HepG2 (cell line): ENCODE results near the gene CTDNEP1. TPM values are rescaled to one million over a fixed set of nuclear protein-coding genes. Genes with fewer than 3 reads are reported as not detected.

Experiments used
- HIVEP1 ChIP-seq: sonication (generic); formaldehyde crosslinking; IDR thresholded peaks from 2 replicates; pipeline ENCODE4 v1.4.0; 2020; ENCODE audit warnings: mild to moderate bottlenecking, missing genetic modification reagents
- HOXA3 ChIP-seq: sonication (generic); formaldehyde crosslinking; IDR thresholded peaks from 2 replicates; pipeline ENCODE4 v1.5.0; 2020; ENCODE audit warnings: missing genetic modification reagents
- MAFF ChIP-seq: IDR thresholded peaks from 2 replicates; pipeline ENCODE4 v1.6.1; 2011; ENCODE audit warnings: low read depth, low read length, improper control_type of control experiment
- MAFK ChIP-seq, 2 experiments: IDR thresholded peaks in 1 of 2; conservative IDR thresholded peaks in 1 of 2; 2 replicates each; pipeline ENCODE4 v1.6.1; 2011; ENCODE audit warnings: improper control_type of control experiment in 2 of 2, low read length in 2 of 2
- MBD4 ChIP-seq: IDR thresholded peaks from 2 replicates; pipeline ENCODE4 v1.6.1; 2012; ENCODE audit warnings: low read length, inconsistent platforms, borderline replicate concordance
- RBM22 ChIP-seq: fragments of 200-400 bp; formaldehyde crosslinking; optimal IDR thresholded peaks from 2 replicates; pipeline ENCODE3; 2017; ENCODE audit warnings: mild to moderate bottlenecking, low read length, moderate library complexity
- SP1 ChIP-seq, 2 experiments: fragments of 450-650 bp in 1 of 2; sonication (generic) in 1 of 2; formaldehyde crosslinking in 1 of 2; IDR thresholded peaks; 2 replicates each; pipeline versions ENCODE4 v1.4.0 to v1.6.1; 2016 to 2020; ENCODE audit warnings: missing genetic modification reagents in 1 of 2
- TBL1XR1 ChIP-seq: fragments of 150-350 bp; IDR thresholded peaks from 2 replicates; pipeline ENCODE4 v1.6.1; 2014; ENCODE audit warnings: borderline replicate concordance, low read length; ENCODE audit not compliant: partially characterized antibody
- TCF7L2 ChIP-seq: IDR thresholded peaks from 2 replicates; pipeline ENCODE4 v1.6.1; 2011; ENCODE audit warnings: mild to moderate bottlenecking, low read depth, low read length, moderate library complexity
- ZBTB21 ChIP-seq: sonication (generic); formaldehyde crosslinking; IDR thresholded peaks from 2 replicates; pipeline ENCODE4 v1.4.0; 2020; ENCODE audit warnings: missing genetic modification reagents
- ZMYM4 ChIP-seq: sonication (generic); formaldehyde crosslinking; IDR thresholded peaks from 2 replicates; pipeline ENCODE4 v1.8.1; 2023; ENCODE audit warnings: mild to moderate bottlenecking, missing genetic modification reagents
- ZNF17 ChIP-seq: sonication (generic); formaldehyde crosslinking; IDR thresholded peaks from 2 replicates; pipeline ENCODE4 v1.5.0; 2020; ENCODE audit warnings: mild to moderate bottlenecking, missing genetic modification reagents
- ZNF225 ChIP-seq: sonication (generic); formaldehyde crosslinking; IDR thresholded peaks from 2 replicates; pipeline ENCODE4 v1.4.0; 2020; ENCODE audit warnings: mild to moderate bottlenecking, missing genetic modification reagents
- ZNF230 ChIP-seq: sonication (generic); formaldehyde crosslinking; IDR thresholded peaks from 2 replicates; pipeline ENCODE4 v1.4.0; 2020; ENCODE audit warnings: mild to moderate bottlenecking, missing genetic modification reagents
- ZNF382 ChIP-seq: sonication (generic); formaldehyde crosslinking; IDR thresholded peaks from 2 replicates; pipeline ENCODE4 v1.5.0; 2020; ENCODE audit warnings: missing genetic modification reagents, mild to moderate bottlenecking, borderline replicate concordance
- ZNF883 ChIP-seq: sonication (generic); formaldehyde crosslinking; IDR thresholded peaks from 2 replicates; pipeline ENCODE4 v1.5.1; 2020; ENCODE audit warnings: mild to moderate bottlenecking, missing genetic modification reagents; ENCODE audit errors: not compliant biosample characterization
- ZSCAN21 ChIP-seq: sonication (generic); formaldehyde crosslinking; IDR thresholded peaks from 2 replicates; pipeline ENCODE4 v1.8.0; 2022; ENCODE audit warnings: mild to moderate bottlenecking, missing genetic modification reagents, moderate library complexity, borderline replicate concordance
- polyA plus RNA-seq, 8 experiments: library from polyadenylated mRNA; depleted of rRNA in 3 of 8; stranded (reverse) in 7 of 8; unstranded in 1 of 8; fragments of >200 nt; fragmentation: Illumina TruSeq in 4 of 8; extraction: Trizol in 4 of 8; gene quantifications; 2 replicates each; pipeline versions ENCODE4 v1.2.1 to v1.2.3, GENCODE V29; 2011 to 2016; ENCODE audit warnings: low read depth in 4 of 8, missing spikeins in 1 of 8, mixed read lengths in 1 of 8; ENCODE audit not compliant: insufficient read depth in 1 of 8
- total RNA-seq, 5 experiments: library from RNA; depleted of rRNA; stranded (reverse); fragments of >200 nt; fragmentation: Illumina TruSeq; extraction: Trizol; gene quantifications; 2 replicates each; pipeline ENCODE4 v1.2.3, GENCODE V29; 2016; ENCODE audit warnings: low read depth in 1 of 5
- TF ChIP-seq, protein P1 (sequence below): sonication (generic); formaldehyde crosslinking; IDR thresholded peaks from 2 replicates; pipeline ENCODE4 v1.4.0; 2020; ENCODE audit warnings: low read depth, mild to moderate bottlenecking, missing genetic modification reagents
- TF ChIP-seq, protein P2 (sequence below): sonication (generic); formaldehyde crosslinking; IDR thresholded peaks from 2 replicates; pipeline ENCODE4 v1.5.0; 2020; ENCODE audit warnings: missing genetic modification reagents
- TF ChIP-seq, protein P3 (sequence below): sonication (generic); formaldehyde crosslinking; IDR thresholded peaks from 2 replicates; pipeline ENCODE4 v1.8.1; 2022; ENCODE audit warnings: low read depth, mild to moderate bottlenecking, missing genetic modification reagents
- TF ChIP-seq, protein P4 (sequence below): sonication (generic); formaldehyde crosslinking; IDR thresholded peaks from 2 replicates; pipeline ENCODE4 v1.4.0; 2020; ENCODE audit warnings: mild to moderate bottlenecking, missing genetic modification reagents
- TF ChIP-seq, protein P5 (sequence below): sonication (generic); formaldehyde crosslinking; IDR thresholded peaks from 2 replicates; pipeline ENCODE4 v1.4.0; 2020; ENCODE audit warnings: missing genetic modification reagents

CTDNEP1 gene
- total and polyA plus RNA-seq, 2 of the 13 experiments (the other 11 are each of a cell fraction or from before 2014, with no cell fraction given): 19.8 to 118 TPM

DNA sequence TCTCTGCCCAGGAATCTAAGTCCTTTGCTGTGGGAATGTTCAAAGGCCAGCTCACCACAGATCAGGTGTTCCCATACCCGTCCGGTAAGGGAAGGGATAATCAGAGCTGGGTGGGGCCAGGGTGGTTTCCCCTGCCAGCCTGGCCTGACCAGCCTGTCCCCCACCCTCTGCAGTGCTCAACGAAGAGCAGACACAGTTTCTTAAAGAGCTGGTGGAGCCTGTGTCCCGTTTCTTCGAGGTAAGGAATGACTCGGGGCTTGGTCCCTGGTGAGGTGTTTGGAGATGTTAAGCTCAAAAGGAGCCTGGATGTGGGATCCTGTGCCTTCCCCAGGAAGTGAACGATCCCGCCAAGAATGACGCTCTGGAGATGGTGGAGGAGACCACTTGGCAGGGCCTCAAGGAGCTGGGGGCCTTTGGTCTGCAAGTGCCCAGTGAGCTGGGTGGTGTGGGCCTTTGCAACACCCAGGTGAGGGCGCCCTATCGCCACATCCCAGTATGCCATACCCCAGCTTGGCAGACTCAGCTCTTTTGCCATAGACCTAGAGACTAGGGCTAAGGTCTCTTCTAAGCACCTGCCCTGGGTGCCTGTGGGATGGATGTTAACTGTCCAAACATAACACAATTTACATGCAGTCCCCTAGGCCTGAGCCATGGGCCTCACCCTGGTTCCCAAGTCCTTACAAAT lies 30.8 kb downstream of the CTDNEP1 start (continued):
- TF ChIP-seq, protein P1, sequence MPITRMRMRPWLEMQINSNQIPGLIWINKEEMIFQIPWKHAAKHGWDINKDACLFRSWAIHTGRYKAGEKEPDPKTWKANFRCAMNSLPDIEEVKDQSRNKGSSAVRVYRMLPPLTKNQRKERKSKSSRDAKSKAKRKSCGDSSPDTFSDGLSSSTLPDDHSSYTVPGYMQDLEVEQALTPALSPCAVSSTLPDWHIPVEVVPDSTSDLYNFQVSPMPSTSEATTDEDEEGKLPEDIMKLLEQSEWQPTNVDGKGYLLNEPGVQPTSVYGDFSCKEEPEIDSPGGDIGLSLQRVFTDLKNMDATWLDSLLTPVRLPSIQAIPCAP (CRISPR knock-in tag): no peak
- TF ChIP-seq, protein P2, sequence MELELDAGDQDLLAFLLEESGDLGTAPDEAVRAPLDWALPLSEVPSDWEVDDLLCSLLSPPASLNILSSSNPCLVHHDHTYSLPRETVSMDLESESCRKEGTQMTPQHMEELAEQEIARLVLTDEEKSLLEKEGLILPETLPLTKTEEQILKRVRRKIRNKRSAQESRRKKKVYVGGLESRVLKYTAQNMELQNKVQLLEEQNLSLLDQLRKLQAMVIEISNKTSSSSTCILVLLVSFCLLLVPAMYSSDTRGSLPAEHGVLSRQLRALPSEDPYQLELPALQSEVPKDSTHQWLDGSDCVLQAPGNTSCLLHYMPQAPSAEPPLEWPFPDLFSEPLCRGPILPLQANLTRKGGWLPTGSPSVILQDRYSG: no peak
- TF ChIP-seq TCF7L2: no peak
- TF ChIP-seq, protein P3, sequence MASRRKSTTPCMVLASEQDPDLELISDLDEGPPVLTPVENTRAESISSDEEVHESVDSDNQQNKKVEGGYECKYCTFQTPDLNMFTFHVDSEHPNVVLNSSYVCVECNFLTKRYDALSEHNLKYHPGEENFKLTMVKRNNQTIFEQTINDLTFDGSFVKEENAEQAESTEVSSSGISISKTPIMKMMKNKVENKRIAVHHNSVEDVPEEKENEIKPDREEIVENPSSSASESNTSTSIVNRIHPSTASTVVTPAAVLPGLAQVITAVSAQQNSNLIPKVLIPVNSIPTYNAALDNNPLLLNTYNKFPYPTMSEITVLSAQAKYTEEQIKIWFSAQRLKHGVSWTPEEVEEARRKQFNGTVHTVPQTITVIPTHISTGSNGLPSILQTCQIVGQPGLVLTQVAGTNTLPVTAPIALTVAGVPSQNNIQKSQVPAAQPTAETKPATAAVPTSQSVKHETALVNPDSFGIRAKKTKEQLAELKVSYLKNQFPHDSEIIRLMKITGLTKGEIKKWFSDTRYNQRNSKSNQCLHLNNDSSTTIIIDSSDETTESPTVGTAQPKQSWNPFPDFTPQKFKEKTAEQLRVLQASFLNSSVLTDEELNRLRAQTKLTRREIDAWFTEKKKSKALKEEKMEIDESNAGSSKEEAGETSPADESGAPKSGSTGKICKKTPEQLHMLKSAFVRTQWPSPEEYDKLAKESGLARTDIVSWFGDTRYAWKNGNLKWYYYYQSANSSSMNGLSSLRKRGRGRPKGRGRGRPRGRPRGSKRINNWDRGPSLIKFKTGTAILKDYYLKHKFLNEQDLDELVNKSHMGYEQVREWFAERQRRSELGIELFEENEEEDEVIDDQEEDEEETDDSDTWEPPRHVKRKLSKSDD (CRISPR knock-in tag): no peak
- TF ChIP-seq, protein P4, sequence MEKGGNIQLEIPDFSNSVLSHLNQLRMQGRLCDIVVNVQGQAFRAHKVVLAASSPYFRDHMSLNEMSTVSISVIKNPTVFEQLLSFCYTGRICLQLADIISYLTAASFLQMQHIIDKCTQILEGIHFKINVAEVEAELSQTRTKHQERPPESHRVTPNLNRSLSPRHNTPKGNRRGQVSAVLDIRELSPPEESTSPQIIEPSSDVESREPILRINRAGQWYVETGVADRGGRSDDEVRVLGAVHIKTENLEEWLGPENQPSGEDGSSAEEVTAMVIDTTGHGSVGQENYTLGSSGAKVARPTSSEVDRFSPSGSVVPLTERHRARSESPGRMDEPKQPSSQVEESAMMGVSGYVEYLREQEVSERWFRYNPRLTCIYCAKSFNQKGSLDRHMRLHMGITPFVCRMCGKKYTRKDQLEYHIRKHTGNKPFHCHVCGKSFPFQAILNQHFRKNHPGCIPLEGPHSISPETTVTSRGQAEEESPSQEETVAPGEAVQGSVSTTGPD (CRISPR knock-in tag): no peak
- no peak for TF ChIP-seq ZNF225 (CRISPR knock-in tag)
- no peak for TF ChIP-seq SP1 (IDR thresholded peaks at IDR 0.05)
- TF ChIP-seq SP1 (CRISPR knock-in tag; IDR thresholded peaks at IDR 0.05): no peak
- no peak for TF ChIP-seq ZNF883 (CRISPR knock-in tag)
- no peak for TF ChIP-seq ZNF382
- peak; percentile 57; the same call in 1 of the 2 replicates for TF ChIP-seq MAFF
- no peak for TF ChIP-seq MBD4
- TF ChIP-seq RBM22: no peak
- no peak for TF ChIP-seq ZNF230 (CRISPR knock-in tag)
- no peak for TF ChIP-seq HOXA3 (CRISPR knock-in tag)
- no peak for TF ChIP-seq ZNF17 (CRISPR knock-in tag)
- TF ChIP-seq TBL1XR1: peak; percentile 6
- no peak for TF ChIP-seq ZBTB21 (CRISPR knock-in tag)
- no peak; the same call in 1 of the 2 replicates for TF ChIP-seq ZMYM4
- peak; percentile 18 to 51; a peak in 2 of 4 replicates for TF ChIP-seq MAFK (conservative IDR thresholded peaks at IDR 0.05 in 1 of 2, IDR thresholded peaks at IDR 0.05 in 1 of 2; ENCODE audit: low read length in 2 of 2)
- no peak for TF ChIP-seq HIVEP1 (CRISPR knock-in tag)
- no peak; the same call in 1 of the 2 replicates for TF ChIP-seq ZSCAN21 (CRISPR knock-in tag)
- TF ChIP-seq, protein P5, sequence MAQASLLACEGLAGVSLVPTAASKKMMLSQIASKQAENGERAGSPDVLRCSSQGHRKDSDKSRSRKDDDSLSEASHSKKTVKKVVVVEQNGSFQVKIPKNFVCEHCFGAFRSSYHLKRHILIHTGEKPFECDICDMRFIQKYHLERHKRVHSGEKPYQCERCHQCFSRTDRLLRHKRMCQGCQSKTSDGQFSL: no peak
